ENCODE data around the gene NAALAD2.

NAALAD2 gene

GRCh38 chr11:90241414-90241813 is 107.0 kb downstream of the NAALAD2 start:
- no peak for DNase-seq (ENCODE audit: low spot score)
